Uterus (tissue), 4 donors: ENCODE measurements around the gene FMC1. TPM values are rescaled to one million over a fixed set of nuclear protein-coding genes. Genes with fewer than 3 reads are reported as not detected.

Source experiments
- DNase-seq, 2 donors: peaks; one replicate each; pipeline ENCODE4 v3.0.0-alpha.2; 2019 to 2020
- H3K27ac ChIP-seq, 2 donors: fragments of 200-600 bp; sonication (generic); 1 replicate in 1 of 2; 2 replicates in 1 of 2; pipeline ENCODE4 v1.5.1; 2016 to 2018
- H3K27me3 ChIP-seq, 2 donors: fragments of 200-600 bp; sonication (generic); one replicate each; pipeline ENCODE4 v1.5.1; 2018 to 2019; ENCODE audit warnings: control low read depth in 1 of 2
- H3K36me3 ChIP-seq, 2 donors: fragments of 200-600 bp; sonication (generic); one replicate each; pipeline ENCODE4 v1.5.1; 2019; ENCODE audit warnings: control low read depth in 1 of 2
- H3K4me1 ChIP-seq, 2 donors: fragments of 200-600 bp; sonication (generic); one replicate each; pipeline ENCODE4 v1.5.1; 2018 to 2019; ENCODE audit warnings: control low read depth in 1 of 2
- H3K4me3 ChIP-seq, 2 donors: fragments of 200-600 bp; sonication (generic); 1 replicate in 1 of 2; 2 replicates in 1 of 2; pipeline ENCODE4 v1.5.1; 2018 to 2019; ENCODE audit warnings: mild to moderate bottlenecking in 1 of 2
- H3K9me3 ChIP-seq, 2 donors: fragments of 200-600 bp; sonication (generic); one replicate each; pipeline ENCODE4 v1.5.1; 2019; ENCODE audit warnings: control low read depth in 1 of 2
- CTCF ChIP-seq, 4 experiments: fragments of 200-600 bp in 2 of 4; fragments of 450-650 bp in 2 of 4; sonication (generic) in 2 of 4; IDR thresholded peaks; one replicate each; pipeline ENCODE4 v1.5.1; 2016 to 2019; ENCODE audit warnings: antibody characterized with exemption in 4 of 4, mild to moderate bottlenecking in 2 of 4, moderate library complexity in 1 of 4
- POLR2A ChIP-seq, 2 donors: fragments of 450-650 bp; IDR thresholded peaks; one replicate each; pipeline ENCODE4 v1.6.1; 2016; ENCODE audit warnings: antibody characterized with exemption in 2 of 2, mild to moderate bottlenecking in 1 of 2, moderate library complexity in 1 of 2
- intact Hi-C: fragments of 100-400 bp; cut with DNase I; formaldehyde crosslinking; loops from one replicate; pipeline ENCODE4 v1.15.1; 2023; ENCODE audit warnings: low total_unique reads
- small RNA-seq: library from RNA; depleted of rRNA; stranded (forward); fragments of <200 nt; gene quantifications from one replicate; pipeline ENCODE3, GENCODE V24; 2016
- total RNA-seq, 4 donors: library from RNA; depleted of rRNA in 3 of 4; stranded (reverse); fragments of >200 nt in 3 of 4; gene quantifications; one replicate each; pipeline versions ENCODE4 v1.1.0 to v1.2.4, GENCODE V29; 2014 to 2023
- donor health status: DM: yes; HTN: yes; CAD: no.

FMC1 gene
- total RNA-seq, 4 donors from 2014 or later: 4.1 to 17.9 (median 8.6) TPM

GRCh38 chr7:139393621-139394211, 52.6 kb downstream of the FMC1 start:
- TF ChIP-seq POLR2A (IDR thresholded peaks at IDR 0.05): no peak
- TF ChIP-seq CTCF (IDR thresholded peaks at IDR 0.05): no peak
- intact Hi-C loops: no loop called here
- no peaks in the 10 kb centered on the region for H3K36me3 ChIP-seq

GRCh38 chr7:139394540-139394939, 53.4 kb downstream of the FMC1 start:
- intact Hi-C loops: no loop called here

More at GRCh38 chr7:139393621-139394211, 52.6 kb downstream of the FMC1 start:
- Histone ChIP-seq H3K4me3 (no peak overlapping the region), H3K9me3 (no peaks in the 10 kb centered on the region), H3K4me1 (no peaks in the 10 kb centered on the region), H3K27me3 (no peaks in the 10 kb centered on the region), H3K27ac (no peak overlapping the region)
- no peak for DNase-seq

More at GRCh38 chr7:139394540-139394939, 53.4 kb downstream of the FMC1 start:
- H3K36me3 ChIP-seq: no peaks in the 10 kb centered on the region
- H3K4me3 ChIP-seq: no peak overlapping the region
- H3K27me3 ChIP-seq: no peaks in the 10 kb centered on the region
- no peak for DNase-seq
- no peak for TF ChIP-seq CTCF (IDR thresholded peaks at IDR 0.05)
- TF ChIP-seq POLR2A (IDR thresholded peaks at IDR 0.05): no peak
- no peaks in the 10 kb centered on the region for H3K4me1 ChIP-seq
- no peak overlapping the region for H3K27ac ChIP-seq
- H3K9me3 ChIP-seq: no peaks in the 10 kb centered on the region

Small RNA genes lying within 50 kb of the gene (small RNA-seq; reads per million reads assigned to genes)
- not detected for gene RNU6-206P

Other genes starting within 250 kb of the FMC1 start
- gene ZC3HAV1, start 231.6 kb upstream of the FMC1 start, total RNA-seq: 10 to 100 TPM; 14.1 to 39.7 (median 29.2) TPM
- 10 to 100 TPM in 3 of 4 donors, 1 to 10 TPM in 1; 3.6 to 40.5 (median 17.5) TPM for gene UBN2, start 110.1 kb upstream of the FMC1 start, total RNA-seq
- 100 to 1,000 TPM in 1 of 4 donors, 10 to 100 TPM in 3; 37.4 to 142 (median 72.6) TPM for gene LUC7L2, start 18.6 kb downstream of the FMC1 start, total RNA-seq
- under 1 TPM in 1 of 4 donors, not detected in 3; 0.14 TPM for gene KLRG2, start 142.3 kb downstream of the FMC1 start, total RNA-seq
- gene CLEC2L, start 182.3 kb downstream of the FMC1 start, total RNA-seq: under 1 TPM in 3 of 4 donors, not detected in 1; 0.21 to 0.43 (median 0.26) TPM